K562 (cell line): ENCODE data around the gene PDE11A.

Source experiments
- CEBPB ChIP-seq: fragments of 450-650 bp; IDR thresholded peaks from 2 replicates; pipeline ENCODE4 v1.6.1; 2016; ENCODE audit warnings: missing genetic modification characterization, missing compliant biosample characterization
- CTCF ChIP-seq, 3 experiments: IDR thresholded peaks in 2 of 3; conservative IDR thresholded peaks in 1 of 3; 2 replicates each; pipeline ENCODE4 v1.5.1; 2011 to 2012; ENCODE audit warnings: low read length in 3 of 3, mild to moderate bottlenecking in 3 of 3, control low read depth in 2 of 3, improper control_type of control experiment in 1 of 3, inconsistent platforms in 1 of 3, low read depth in 1 of 3, mixed read lengths in 1 of 3, moderate library complexity in 1 of 3; ENCODE audit not compliant: insufficient read depth in 2 of 3
- EP300 ChIP-seq: IDR thresholded peaks from 2 replicates; pipeline ENCODE4 v1.6.1; 2012; ENCODE audit warnings: low read length, improper control_type of control experiment
- HES1 ChIP-seq: fragments of 450-650 bp; IDR thresholded peaks from 2 replicates; pipeline ENCODE4 v1.6.1; 2016; ENCODE audit warnings: low read depth, mild to moderate bottlenecking, moderate library complexity
- KLF16 ChIP-seq: IDR thresholded peaks from 2 replicates; pipeline ENCODE4 v1.6.1; 2016; ENCODE audit warnings: antibody characterized with exemption
- NELFE ChIP-seq: IDR thresholded peaks from 2 replicates; pipeline ENCODE4 v1.6.1; 2011; ENCODE audit warnings: mild to moderate bottlenecking; ENCODE audit not compliant: insufficient read depth, insufficient read length
- POLR2A ChIP-seq: fragments of 450-650 bp; conservative IDR thresholded peaks from 2 replicates; pipeline ENCODE4 v1.6.1; 2016
- SMARCE1 ChIP-seq: fragments of 450-650 bp; IDR thresholded peaks from 2 replicates; pipeline ENCODE4 v1.7.1; 2016; ENCODE audit warnings: mild to moderate bottlenecking
- UBTF ChIP-seq, 2 experiments: IDR thresholded peaks; 2 replicates each; pipeline ENCODE4 v1.6.1; 2012; ENCODE audit warnings: improper control_type of control experiment in 2 of 2, low read depth in 2 of 2, low read length in 2 of 2, borderline replicate concordance in 1 of 2
- TF ChIP-seq, protein P1 (sequence below): sonication (generic); formaldehyde crosslinking; IDR thresholded peaks from 2 replicates; pipeline ENCODE4 v1.8.0; 2023; ENCODE audit warnings: mild to moderate bottlenecking, missing genetic modification reagents

- TF ChIP-seq POLR2A (no peak), EP300 (no peak), CEBPB (tag) (no peak), SMARCE1 (no peak), HES1 (no peak), CTCF (IDR thresholded peaks at IDR 0.05 in 2 of 3, conservative IDR thresholded peaks at IDR 0.05 in 1 of 3; ENCODE audit: insufficient read depth in 2 of 3, low read depth in 1 of 3, low read length in 3 of 3) (no peak), UBTF (IDR thresholded peaks at IDR 0.05; ENCODE audit: borderline replicate concordance in 1 of 2, low read depth in 2 of 2, low read length in 2 of 2) (no peak), KLF16 (no peak), NELFE (no peak)
- TF ChIP-seq, protein P1, sequence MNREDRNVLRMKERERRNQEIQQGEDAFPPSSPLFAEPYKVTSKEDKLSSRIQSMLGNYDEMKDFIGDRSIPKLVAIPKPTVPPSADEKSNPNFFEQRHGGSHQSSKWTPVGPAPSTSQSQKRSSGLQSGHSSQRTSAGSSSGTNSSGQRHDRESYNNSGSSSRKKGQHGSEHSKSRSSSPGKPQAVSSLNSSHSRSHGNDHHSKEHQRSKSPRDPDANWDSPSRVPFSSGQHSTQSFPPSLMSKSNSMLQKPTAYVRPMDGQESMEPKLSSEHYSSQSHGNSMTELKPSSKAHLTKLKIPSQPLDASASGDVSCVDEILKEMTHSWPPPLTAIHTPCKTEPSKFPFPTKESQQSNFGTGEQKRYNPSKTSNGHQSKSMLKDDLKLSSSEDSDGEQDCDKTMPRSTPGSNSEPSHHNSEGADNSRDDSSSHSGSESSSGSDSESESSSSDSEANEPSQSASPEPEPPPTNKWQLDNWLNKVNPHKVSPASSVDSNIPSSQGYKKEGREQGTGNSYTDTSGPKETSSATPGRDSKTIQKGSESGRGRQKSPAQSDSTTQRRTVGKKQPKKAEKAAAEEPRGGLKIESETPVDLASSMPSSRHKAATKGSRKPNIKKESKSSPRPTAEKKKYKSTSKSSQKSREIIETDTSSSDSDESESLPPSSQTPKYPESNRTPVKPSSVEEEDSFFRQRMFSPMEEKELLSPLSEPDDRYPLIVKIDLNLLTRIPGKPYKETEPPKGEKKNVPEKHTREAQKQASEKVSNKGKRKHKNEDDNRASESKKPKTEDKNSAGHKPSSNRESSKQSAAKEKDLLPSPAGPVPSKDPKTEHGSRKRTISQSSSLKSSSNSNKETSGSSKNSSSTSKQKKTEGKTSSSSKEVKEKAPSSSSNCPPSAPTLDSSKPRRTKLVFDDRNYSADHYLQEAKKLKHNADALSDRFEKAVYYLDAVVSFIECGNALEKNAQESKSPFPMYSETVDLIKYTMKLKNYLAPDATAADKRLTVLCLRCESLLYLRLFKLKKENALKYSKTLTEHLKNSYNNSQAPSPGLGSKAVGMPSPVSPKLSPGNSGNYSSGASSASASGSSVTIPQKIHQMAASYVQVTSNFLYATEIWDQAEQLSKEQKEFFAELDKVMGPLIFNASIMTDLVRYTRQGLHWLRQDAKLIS (CRISPR knock-in tag): no peak
Observed at GRCh38 chr2:177660742-177661141, 411.8 kb downstream of the PDE11A start.
